Activated naive CD8-positive, alpha-beta T cell treated with anti-CD3 and anti-CD28 coated beads, Interleukin-2, amount 50 U/mL, for 24 hours (primary cell): ENCODE results near the gene RLIM.

ENCODE experiments used
- ATAC-seq: fragments of 150-1000 bp; cut with Tn5 transposase; one replicate; pipeline ENCODE4 v1.10.0; 2021
- DNase-seq: peaks from one replicate; pipeline ENCODE4 v3.0.0; 2021
- H3K27ac Mint-ChIP-seq: one replicate; pipeline ENCODE4 v1.8.0; 2021; ENCODE audit warnings: mild to moderate bottlenecking, mixed read lengths
- H3K27me3 Mint-ChIP-seq: one replicate; pipeline ENCODE4 v1.8.0; 2021; ENCODE audit warnings: mixed read lengths
- H3K36me3 Mint-ChIP-seq: one replicate; pipeline ENCODE4 v1.8.0; 2021; ENCODE audit warnings: low read depth, mixed read lengths
- H3K4me1 Mint-ChIP-seq: one replicate; pipeline ENCODE4 v1.8.0; 2021; ENCODE audit warnings: mixed read lengths
- H3K4me3 Mint-ChIP-seq: one replicate; pipeline ENCODE4 v1.8.0; 2021; ENCODE audit warnings: mild to moderate bottlenecking, moderate library complexity, mixed read lengths
- H3K9me3 Mint-ChIP-seq: one replicate; pipeline ENCODE4 v1.8.0; 2021; ENCODE audit warnings: mixed read lengths

Gene RLIM

DNA sequence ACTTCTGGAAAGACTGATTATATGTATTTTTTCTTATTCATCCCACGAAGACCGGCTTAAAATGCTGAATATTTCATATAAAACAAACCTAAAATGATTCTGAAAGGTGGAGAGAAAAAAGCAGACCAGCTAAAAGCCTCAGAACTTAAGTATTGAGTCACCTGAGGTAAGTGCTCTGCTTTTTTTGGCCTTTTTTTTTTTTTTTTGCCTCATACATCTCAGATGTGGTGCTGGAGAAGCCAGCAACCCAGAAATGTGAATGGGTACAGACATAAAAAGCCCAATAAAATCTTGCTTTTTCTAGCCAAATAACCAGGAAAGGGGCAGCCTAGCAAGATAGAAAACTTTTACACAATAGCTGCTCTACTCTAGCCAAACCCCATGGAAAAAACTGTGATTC is 57.0 kb downstream of the RLIM start:
- Mint-ChIP-seq H3K27me3 (no peaks in the 10 kb centered on the region), H3K9me3 (no peaks in the 10 kb centered on the region), H3K4me3 (no peak overlapping the region), H3K36me3 (no peaks in the 10 kb centered on the region), H3K4me1 (no peaks in the 10 kb centered on the region), H3K27ac (no peak overlapping the region)
- ATAC-seq (no peak), DNase-seq (no peak)

DNA sequence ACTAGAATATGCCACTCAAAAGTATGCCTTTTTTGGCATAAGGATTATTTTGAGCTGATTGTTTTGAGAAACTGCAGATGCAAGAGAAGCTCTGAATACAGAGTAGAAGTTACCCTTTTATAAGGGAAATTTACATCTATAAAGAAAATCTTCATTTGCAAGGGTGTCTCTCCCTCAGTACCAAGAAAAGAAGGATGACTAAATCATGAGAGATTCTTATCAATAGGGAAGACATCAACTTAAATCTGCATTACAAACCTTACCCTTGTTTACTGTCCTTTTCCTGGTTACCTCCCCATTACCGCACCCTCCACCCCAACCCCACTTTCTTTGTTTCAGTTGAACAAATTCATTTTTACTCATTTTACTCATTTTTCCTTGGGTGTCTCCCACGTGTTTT is 62.5 kb downstream of the RLIM start:
- Mint-ChIP-seq H3K4me3 (no peak overlapping the region), H3K36me3 (no peaks in the 10 kb centered on the region), H3K4me1 (peaks cover 3% of the 10 kb centered on the region), H3K27me3 (no peaks in the 10 kb centered on the region), H3K27ac (no peak overlapping the region), H3K9me3 (no peaks in the 10 kb centered on the region)
- ATAC-seq: no peak
- DNase-seq: no peak

DNA sequence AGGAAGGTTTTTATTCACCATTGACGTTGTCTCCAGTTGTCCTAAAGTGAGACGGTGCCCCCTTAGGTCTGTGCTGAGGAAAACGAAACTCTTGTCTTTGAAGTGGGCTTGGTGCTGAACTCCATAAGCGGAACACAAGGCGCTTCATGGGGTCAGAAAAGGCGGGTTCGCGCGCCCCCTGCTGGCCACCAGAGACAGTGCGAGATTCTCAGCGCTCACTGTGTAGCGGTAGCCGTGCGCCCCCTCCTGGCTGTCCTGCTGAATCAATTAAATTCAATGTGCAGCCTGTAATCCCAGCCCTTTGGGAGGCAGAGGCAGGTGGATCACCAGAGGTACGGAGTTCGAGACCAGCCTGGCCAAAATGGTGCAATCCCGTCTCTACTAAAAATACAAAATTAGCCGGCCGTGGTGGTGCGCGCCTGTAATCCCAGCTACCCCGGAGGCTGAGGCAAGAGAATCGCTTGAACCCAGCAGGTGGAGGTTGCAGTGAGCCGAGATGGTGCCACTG is 64.1 kb downstream of the RLIM start:
- H3K4me1 Mint-ChIP-seq: peaks cover 3% of the 10 kb centered on the region
- no peak overlapping the region for H3K4me3 Mint-ChIP-seq
- peak overlapping the region; percentile 71 for H3K27ac Mint-ChIP-seq
- peak; percentile 97 for ATAC-seq
- peak; percentile 86 for DNase-seq
- H3K27me3 Mint-ChIP-seq: no peaks in the 10 kb centered on the region
- no peaks in the 10 kb centered on the region for H3K9me3 Mint-ChIP-seq
- no peaks in the 10 kb centered on the region for H3K36me3 Mint-ChIP-seq

DNA sequence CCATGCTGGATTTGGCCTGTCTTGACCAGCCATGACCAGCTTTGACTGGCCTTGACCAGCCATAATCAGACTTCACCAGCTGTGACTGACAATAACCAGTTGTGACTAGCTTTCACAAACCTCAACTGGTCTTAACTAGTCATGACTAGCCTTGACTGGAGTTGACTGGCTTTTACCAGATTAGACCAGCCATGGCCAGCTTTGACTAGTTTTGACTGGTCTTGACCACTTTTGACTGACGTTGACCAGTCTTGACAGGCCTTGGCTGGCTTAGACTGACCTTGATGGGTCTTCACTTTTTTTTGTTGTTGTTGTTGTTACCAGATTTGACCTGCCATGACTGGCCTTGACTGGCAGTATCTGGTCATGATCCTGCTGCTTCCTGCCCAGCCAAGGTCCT is 67.4 kb downstream of the RLIM start:
- H3K27ac Mint-ChIP-seq: no peak overlapping the region
- no peaks in the 10 kb centered on the region for H3K36me3 Mint-ChIP-seq
- no peak overlapping the region for H3K4me3 Mint-ChIP-seq
- ATAC-seq (no peak), DNase-seq (no peak)
- H3K27me3 Mint-ChIP-seq: no peaks in the 10 kb centered on the region
- H3K4me1 Mint-ChIP-seq: peaks cover 3% of the 10 kb centered on the region
- H3K9me3 Mint-ChIP-seq: no peaks in the 10 kb centered on the region

DNA sequence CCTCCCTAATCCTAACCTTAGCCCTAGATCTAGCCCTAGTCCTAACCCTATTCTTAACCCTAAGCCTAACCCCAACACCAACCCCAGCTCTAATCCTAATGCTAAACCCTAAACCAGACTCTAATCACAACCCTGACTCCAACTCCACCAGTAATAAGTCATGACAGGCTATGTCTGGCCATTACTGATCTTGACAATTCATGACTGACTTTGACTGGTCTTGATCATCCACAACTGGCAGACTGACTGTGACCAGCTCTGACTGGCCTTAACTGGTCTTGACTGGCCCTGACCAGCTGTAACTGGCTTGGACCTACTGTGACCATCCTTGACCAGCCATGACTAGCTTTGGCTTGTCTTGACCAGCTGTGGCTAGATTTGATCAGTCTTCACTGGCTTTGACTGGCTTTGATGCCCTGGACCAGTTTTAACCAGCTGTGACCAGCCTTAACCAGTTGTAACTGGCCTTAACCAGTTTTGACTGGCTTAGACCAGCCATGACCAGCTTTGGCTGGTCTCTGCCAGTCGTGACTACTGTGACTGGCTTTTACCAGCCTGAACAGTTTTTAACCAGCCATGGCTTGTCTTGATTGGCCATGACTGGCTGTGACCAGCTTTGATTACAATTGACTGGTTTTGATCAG is 68.4 kb downstream of the RLIM start:
- no peak for ATAC-seq
- H3K27ac Mint-ChIP-seq: no peak overlapping the region
- no peak overlapping the region for H3K4me3 Mint-ChIP-seq

DNA sequence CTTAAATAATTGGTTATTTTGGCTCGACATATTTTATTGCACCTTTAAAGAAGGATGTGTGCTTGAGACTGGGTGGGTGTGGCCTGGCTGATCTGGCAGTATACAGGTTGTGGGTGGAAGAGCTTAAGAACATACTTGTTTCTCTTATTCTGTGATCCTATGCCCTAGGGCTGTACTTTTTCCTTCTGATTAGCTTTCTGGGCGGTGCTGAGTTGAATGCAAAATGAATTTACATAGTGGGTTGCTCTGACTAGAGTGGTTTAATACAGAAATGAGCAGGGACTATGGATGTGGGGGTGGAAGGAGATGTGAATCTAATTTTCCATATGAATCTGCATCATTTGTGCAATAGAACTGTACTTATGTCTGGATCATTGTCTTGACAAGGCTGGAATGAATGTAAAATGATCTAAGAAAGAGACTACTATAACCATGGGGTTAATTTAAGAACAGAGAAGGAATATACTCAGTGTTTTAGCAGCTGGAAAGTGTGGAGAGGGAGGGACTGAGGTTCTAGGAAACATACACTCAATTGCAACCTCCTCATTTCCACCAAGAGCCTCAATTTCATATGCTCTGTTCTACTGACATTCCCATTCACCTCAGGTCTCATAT is 73.7 kb downstream of the RLIM start:
- H3K36me3 Mint-ChIP-seq: no peaks in the 10 kb centered on the region
- H3K27me3 Mint-ChIP-seq: no peaks in the 10 kb centered on the region
- H3K4me3 Mint-ChIP-seq: no peak overlapping the region
- ATAC-seq: peak; percentile 76
- DNase-seq: no peak
- no peak overlapping the region for H3K27ac Mint-ChIP-seq
- H3K9me3 Mint-ChIP-seq: no peaks in the 10 kb centered on the region
- peaks cover 24% of the 10 kb centered on the region for H3K4me1 Mint-ChIP-seq

More for the DNA sequence above, 68.4 kb downstream of the RLIM start:
- H3K36me3 Mint-ChIP-seq: no peaks in the 10 kb centered on the region
- no peaks in the 10 kb centered on the region for H3K27me3 Mint-ChIP-seq
- DNase-seq: no peak
- peaks cover 11% of the 10 kb centered on the region for H3K4me1 Mint-ChIP-seq
- H3K9me3 Mint-ChIP-seq: no peaks in the 10 kb centered on the region

DNA sequence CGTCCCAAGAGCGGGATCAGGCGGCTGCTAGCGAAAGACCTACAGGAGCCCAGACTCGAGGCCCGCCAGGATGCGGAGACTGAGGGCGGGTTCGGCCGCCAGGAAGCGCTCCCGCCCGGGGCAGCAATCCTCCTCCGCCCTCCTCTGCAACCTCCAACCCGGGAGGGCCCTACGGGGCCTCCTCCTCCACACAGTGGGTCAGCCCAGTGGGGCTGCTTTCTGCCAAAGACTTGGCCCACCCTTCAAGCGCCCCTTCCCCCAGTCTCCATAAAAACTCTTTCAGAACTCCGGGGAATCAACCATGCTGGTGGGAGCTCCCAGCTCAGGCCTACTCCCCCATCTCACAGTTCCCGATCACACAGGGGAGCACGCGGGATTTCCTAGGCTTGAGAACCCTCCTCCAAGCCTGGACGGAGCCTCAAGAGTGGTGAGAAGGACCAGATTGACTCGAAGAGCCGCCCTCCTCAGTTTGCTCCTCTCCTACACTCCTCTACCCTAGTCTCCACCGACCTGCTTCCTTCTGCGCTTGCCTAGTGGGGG is 77.5 kb downstream of the RLIM start:
- Mint-ChIP-seq H3K36me3 (no peaks in the 10 kb centered on the region), H3K4me3 (peak overlapping the region; percentile 71), H3K27me3 (no peaks in the 10 kb centered on the region), H3K9me3 (no peaks in the 10 kb centered on the region), H3K27ac (peak overlapping the region; percentile 59), H3K4me1 (peaks cover 46% of the 10 kb centered on the region)
- DNase-seq: no peak
- no peak for ATAC-seq

DNA sequence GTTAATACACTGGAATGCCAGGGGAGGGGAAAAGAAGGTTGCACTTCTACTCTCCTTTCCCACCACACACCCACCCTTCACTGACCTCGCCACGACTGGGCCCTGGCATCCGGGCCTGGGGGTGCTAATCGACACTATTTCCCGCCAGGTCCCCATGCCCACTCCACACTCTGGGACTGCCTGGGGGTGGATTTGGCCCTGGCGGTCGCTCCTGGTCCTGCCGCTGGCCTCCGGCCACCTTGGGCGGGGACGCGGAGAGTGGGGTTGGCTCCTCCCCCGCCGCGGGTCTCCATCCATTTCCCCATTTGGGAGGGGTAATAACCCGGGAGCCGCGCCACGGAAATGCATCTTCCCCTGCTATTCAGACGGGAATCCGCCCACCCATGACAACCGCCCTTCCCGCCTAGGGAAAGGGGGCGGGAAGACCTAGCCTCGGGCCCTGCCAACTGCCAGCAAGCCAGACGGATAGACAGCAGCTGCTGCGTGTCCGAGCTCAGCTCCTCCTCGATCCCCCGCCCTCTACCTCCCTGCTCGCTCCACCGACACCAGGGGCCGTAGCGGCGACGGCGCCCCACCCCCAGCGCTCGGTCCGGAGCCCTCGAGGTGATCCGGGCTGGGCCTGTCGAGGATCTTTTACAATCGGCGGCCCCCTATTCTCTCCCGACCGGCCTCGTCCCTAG is 78.1 kb downstream of the RLIM start:
- Mint-ChIP-seq H3K9me3 (no peaks in the 10 kb centered on the region), H3K36me3 (no peaks in the 10 kb centered on the region), H3K4me3 (peak overlapping the region; percentile 71), H3K27me3 (no peaks in the 10 kb centered on the region), H3K27ac (peak overlapping the region; percentile 75), H3K4me1 (peaks cover 41% of the 10 kb centered on the region)
- ATAC-seq (no peak), DNase-seq (peak; percentile 39)

DNA sequence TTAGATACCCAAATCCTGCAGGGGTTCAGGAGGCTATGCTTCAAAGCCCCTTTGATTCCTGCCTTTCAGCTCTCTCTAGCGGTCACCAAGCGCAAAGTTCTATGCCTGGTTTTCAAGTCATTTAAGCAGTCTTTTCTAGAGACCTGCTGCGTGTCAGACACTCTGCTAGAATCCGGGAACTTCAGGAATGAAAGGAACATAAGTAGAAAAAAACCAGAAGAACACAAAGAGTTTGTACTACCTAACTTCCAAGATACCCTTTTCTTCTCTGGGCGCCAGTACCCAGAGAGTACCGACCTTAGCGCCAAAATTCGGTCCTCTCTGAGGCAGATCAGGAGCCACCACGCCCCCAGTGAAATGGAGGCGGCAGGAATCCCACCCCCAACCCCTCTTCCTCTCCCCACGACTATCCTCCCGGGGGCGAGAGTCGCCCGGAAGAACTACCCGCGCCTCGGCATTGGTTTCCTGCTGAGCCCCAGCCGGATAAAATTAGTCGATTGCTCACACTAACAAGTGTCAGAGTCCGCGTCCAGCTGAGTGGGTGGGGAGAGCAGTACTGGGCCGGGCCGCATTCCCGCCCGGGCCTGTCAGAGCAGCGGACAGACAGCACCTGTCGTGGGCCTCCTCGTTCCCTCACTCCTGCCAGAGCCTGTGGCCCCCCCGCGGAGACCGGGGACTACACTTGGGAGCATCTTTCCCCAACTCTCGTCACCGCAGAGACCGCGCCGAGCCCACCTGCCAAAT is 78.8 kb downstream of the RLIM start:
- Mint-ChIP-seq H3K4me1 (peaks cover 34% of the 10 kb centered on the region), H3K4me3 (peak overlapping the region; percentile 71), H3K36me3 (no peaks in the 10 kb centered on the region), H3K27ac (peak overlapping the region; percentile 75), H3K9me3 (no peaks in the 10 kb centered on the region), H3K27me3 (no peaks in the 10 kb centered on the region)
- DNase-seq (peak; percentile 54), ATAC-seq (peak; percentile 45)
